HG02840 (cell line): ENCODE data around the gene GATA5.

Experiments
- ATAC-seq: cut with Tn5 transposase; IDR thresholded peaks from one replicate; pipeline ENCODE4 v1.9.1; 2021; ENCODE audit warnings: mild to moderate bottlenecking, moderate library complexity, moderate number of reproducible peaks; ENCODE audit not compliant: unreplicated experiment, low FRiP score

Gene GATA5

DNA sequence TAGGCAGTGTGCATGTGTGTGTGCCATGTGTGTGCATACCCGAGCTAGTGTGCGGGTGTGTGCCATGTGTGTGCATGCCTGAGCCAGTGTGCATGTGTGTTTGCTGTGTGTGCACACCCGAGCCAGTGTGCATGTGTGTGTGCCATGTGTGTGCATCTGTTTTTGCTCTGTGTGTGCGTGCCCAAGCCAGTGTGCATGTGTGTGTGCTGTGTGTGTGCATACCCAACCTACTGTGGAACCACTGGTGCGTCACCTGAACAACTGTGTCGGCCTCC is 54.1 kb downstream of the GATA5 start:
- no peak for ATAC-seq

DNA sequence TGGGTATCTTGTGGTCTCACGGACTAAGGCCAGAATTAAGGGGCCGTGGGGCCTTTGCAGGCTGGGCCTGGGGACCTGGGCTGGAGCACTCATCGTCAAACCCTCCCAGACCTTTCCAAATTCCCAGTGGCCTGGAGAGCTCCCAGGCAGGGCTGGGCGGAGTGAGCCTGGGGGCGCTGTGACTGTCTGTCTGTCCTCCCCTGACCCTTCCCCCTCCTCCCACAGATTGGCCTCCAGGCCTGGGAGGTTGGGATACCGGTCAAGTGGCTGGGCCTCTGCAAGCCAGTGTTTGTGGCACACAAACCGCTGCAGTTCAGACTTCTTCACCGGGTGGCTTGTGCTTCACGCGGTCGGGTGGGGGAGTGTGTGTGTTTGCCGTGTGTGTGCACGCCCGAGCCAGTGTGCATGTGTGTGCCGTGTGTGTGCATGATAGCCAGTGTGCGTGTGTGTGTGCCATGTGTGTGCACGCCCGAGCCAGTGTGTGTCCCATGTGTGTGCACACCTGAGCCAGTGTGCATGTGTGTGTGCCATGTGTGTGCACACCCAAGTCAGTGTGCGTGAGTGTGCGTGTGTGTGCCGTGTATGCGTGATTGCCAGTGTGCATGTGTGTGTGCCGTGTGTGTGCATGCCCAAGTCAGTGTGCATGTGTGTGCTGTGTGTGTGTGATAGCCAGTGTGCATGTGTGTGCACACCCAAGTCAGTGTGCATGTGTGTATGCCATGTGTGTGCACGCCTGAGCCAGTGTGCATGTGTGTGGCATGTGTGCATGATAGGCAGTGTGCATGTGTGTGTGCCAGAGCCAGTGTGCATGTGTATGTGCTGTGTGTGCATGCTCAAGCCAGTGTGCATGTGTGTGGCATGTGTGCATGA is 54.7 kb downstream of the GATA5 start:
- no peak for ATAC-seq

DNA sequence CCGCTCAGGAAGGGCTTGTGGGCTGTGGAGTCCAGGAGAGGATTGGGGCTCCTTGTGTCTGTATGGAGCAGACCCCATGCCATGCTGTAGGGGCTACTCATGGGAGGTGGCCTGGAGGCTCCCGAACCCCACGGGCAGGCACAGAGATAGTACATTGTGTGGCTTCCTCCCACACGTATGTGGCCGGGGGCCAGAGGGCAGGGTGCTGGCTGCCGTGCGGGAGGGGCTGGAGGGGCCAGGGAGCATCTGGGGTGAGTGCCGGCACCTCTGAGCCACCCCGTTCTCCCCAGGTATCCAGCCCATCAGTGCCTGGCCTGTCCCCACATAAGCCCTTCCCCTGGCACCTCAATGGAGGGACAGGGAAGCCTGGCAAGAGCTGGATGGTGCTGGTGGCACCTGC is 56.0 kb downstream of the GATA5 start:
- ATAC-seq = no peak

DNA sequence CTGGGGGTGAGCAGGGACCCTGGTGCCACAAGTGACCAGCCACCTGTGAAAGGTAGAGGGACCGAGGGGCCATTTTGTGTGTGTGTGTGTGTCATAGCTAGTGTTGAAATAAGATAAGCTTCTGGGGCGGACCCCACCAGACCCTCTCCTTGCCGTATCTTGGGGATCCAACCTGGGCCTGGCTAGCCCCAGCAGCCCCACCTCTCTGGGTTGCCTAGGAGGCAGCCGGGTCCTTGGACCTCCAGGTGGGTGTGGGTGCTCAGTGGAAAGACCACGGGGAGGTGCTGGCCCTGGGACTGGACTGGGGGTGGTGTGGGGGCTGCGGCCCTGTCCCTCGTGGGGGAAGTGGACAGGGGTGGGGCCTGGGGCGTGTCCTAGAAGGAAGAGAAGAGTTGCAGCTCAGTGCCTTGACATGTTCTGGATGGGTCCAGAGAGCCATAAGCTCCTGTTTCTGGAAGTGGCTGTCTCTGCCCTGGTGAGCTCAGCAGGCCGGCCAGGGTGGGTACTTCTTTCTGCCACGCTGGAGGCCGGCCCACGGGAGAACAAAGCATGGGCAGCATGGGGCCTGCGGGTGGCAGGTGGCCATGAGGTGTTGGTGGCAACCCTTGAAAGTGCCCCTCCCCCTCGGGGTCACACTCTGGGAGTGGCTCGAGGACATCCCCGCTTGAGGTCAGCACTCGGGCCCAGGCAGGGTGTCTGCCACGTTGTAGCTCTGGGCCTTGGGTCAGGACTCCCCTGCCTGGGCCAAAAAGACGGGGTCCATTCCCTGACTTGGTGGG is 56.9 kb downstream of the GATA5 start:
- ATAC-seq = no peak

DNA sequence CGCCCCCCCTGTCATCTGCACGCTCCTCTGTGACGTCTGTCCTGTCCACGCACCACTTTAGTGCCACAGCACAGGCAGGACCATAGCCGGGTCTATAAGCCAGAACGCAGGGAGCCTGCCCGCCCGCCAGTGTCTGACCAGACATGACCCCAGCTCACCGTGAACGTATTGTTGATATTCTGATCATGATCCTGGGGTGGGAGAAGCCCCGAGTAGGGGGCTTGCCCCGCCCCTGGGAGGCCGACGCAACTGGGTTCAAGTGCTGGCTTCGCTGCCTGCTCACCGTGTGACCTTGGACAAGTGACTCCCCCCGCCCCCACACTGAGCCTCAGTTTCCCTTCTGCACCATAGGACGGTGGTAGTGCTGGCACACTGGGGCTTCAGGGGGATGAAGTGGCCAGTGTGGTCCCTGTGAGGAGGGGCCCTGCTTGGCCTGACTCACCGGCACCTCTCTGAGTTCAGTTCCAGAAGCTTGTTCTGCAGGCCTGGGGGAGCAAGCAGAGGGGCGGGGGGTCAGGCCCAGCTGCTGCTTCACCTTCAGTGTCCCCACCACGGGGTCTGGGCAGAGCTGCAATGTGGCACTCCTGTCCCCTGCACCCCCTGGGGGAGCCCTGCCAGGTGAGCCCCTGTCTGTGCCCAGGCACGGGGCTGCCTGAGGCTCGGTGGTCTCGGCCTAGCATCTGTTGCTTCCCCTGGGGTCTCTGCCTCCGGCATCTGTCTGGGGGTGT is 57.6 kb downstream of the GATA5 start:
- ATAC-seq = no peak

DNA sequence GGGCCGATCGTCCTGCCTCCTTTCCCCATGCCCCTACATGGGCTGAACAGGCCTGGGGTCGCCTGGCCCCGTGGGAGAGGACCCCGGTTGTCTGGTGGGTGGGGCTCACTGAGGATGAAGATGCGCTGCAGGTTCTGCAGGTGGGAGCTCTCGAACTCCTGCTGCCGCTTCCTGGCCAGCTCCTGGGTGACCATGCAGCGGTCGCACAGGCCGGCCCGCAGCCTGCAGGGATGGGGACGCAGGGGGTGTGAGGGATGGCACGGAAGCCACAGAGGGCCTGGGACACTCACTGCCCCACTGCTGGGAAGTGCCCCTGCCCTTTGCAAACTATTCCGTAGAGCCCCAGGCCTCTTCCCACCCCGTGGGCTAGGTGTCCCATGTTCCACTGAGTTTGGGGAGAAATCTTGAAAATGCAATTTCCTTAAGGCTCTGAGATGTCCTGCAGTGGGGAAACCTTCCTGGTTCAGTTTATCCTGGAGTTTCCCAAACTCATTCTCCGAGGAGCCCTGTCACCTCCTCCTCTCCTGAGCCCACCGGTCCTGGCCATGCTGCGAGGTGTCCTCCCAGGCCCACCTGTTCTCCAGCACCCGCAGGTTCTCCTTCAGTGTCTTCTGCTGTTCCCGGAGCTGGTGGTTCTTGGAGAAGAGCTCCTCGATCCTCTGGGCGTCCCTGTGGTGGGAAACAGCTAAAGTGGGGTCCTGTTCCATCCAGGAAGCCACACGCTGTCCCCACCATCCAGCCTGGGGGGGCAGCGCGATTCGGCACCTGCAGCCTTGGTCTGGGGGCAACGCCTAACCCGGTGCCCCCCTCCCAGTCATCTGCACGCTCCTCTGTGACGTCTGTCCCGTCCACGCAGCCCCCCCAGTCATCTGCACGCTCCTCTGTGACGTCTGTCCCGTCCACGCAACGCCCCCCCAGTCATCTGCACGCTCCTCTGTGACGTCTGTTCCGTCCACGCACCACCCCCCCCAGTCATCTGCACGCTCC is 58.9 kb downstream of the GATA5 start:
- ATAC-seq = no peak

DNA sequence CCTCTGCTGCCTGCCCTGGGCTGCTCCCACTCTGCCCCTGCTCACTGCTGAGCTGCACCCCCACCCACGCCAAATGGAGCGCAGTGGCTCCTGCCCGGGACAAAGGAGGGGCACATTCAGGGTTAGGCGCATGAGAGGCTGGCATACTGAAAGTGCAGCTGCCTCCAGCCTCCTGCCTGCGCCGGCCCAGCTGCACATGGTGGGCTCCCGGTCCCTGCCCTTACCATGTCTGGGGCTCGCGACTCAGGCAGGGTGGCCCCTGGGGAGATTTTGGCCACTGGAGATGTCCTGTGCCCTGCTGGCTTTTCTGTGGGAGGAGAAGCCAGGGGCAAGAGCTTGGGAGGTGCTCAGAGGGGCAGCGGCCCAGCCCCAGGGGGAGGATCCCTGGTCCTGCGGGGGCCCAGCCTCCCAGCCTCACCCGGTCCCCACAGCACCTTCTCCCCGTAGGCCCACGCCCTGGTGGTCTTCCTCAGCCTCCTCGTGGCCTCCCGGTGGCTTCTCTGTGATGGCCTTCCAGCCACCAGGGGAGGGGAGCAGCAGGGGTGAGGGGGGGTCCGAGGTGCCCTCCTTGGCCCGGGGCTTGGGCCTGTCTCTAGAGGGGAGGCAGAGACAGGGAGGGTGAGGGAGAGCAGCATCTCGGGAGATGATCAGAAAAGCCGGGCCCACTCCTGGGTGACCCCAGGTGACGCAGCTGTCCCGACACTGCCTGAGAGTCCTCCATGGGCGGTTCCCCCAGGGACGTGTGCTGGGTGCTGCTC is 60.3 kb downstream of the GATA5 start:
- ATAC-seq = no peak

DNA sequence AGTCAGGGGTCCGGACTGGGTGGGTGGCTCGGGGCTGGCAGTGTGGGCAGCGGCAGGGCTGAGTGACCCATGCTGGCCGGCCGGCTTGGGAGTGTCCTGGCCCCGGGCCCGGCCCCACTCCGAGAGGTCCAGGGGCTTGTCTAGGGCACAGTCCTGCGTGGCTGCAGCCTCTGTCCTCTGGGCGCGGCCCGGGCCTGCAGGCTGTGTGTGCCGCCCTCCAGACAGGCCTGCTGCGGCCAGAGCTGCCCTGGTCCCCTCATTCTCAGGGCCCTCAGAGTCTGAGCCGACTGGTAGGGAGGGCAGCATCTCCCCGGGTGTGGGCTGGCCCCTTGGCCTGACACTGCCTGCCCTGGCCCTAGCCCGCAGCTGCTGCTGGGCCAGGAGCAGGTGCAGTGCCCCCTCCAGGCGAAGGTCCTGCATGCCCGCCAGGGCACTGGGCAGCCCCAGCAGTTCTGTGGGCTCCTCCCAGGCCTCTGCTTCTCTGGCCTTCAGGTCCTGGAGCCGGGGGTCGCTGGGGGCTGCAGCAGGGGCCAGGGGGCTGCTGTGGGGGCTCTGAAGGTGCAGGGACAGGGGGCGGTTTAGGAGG is 61.8 kb downstream of the GATA5 start:
- no peak for ATAC-seq
